NB4 (cell line): ENCODE results near the gene TIAM2.

ENCODE experiments used
- DNase-seq: peaks from one replicate; pipeline ENCODE4 v3.0.0; 2010; ENCODE audit warnings: low read depth
- H3K4me3 ChIP-seq: one replicate; pipeline ENCODE4 v1.5.1; 2011; ENCODE audit warnings: mild to moderate bottlenecking, low read depth, low read length, moderate library complexity
- MAX ChIP-seq: IDR thresholded peaks from 2 replicates; pipeline ENCODE4 v1.6.1; 2011; ENCODE audit warnings: low read depth, low read length
- MYC ChIP-seq: IDR thresholded peaks from 2 replicates; pipeline ENCODE4 v1.6.1; 2011; ENCODE audit warnings: low read depth, low read length
- POLR2A ChIP-seq: IDR thresholded peaks from 2 replicates; pipeline ENCODE4 v1.6.1; 2011; ENCODE audit warnings: mild to moderate bottlenecking; ENCODE audit not compliant: insufficient read length; ENCODE audit errors: extremely low read depth
- TF ChIP-seq, protein P1 (sequence below): IDR thresholded peaks from one replicate; pipeline ENCODE4 v1.5.1; 2012; ENCODE audit warnings: low read depth, low read length

Gene TIAM2

DNA sequence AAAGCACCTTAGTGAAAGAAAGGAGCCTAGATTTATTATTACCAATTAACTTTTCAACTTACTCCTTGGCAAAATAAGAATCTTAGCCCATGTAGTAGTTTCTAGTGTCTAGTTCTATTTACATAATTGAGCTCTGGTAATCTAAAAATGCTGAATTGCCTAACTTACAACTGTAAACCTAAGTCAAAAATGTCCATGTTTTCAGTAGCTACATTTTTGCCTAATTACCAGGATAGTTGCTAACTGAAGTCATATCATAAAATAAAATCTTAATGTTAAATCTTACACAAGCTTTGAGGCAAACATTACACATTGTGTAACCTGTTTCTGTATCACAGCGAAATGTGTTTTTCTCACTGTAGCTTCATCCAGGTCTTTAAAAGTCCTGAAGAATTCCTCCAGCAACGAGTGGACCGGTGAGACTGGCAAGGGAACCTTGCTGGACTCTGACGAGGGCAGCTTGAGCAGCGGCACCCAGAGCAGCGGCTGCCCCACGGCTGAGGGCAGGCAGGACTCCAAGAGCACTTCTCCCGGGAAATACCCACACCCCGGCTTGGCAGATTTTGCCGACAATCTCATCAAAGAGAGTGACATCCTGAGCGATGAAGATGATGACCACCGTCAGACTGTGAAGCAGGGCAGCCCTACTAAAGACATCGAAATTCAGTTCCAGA lies 261.1 kb downstream of the TIAM2 start:
- no peak overlapping the region for H3K4me3 ChIP-seq
- no peak for DNase-seq
- TF ChIP-seq POLR2A (no peak), MAX (no peak)
- TF ChIP-seq, protein P1, sequence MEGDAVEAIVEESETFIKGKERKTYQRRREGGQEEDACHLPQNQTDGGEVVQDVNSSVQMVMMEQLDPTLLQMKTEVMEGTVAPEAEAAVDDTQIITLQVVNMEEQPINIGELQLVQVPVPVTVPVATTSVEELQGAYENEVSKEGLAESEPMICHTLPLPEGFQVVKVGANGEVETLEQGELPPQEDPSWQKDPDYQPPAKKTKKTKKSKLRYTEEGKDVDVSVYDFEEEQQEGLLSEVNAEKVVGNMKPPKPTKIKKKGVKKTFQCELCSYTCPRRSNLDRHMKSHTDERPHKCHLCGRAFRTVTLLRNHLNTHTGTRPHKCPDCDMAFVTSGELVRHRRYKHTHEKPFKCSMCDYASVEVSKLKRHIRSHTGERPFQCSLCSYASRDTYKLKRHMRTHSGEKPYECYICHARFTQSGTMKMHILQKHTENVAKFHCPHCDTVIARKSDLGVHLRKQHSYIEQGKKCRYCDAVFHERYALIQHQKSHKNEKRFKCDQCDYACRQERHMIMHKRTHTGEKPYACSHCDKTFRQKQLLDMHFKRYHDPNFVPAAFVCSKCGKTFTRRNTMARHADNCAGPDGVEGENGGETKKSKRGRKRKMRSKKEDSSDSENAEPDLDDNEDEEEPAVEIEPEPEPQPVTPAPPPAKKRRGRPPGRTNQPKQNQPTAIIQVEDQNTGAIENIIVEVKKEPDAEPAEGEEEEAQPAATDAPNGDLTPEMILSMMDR, result no peak

GRCh38 chr6:155257796-155258195 lies 262.7 kb downstream of the TIAM2 start:
- no peak for TF ChIP-seq MYC
- TF ChIP-seq MAX, result no peak
- TF ChIP-seq POLR2A, result no peak
- TF ChIP-seq, protein P1, result no peak
- no peak for DNase-seq
- H3K4me3 ChIP-seq, result no peak overlapping the region

DNA sequence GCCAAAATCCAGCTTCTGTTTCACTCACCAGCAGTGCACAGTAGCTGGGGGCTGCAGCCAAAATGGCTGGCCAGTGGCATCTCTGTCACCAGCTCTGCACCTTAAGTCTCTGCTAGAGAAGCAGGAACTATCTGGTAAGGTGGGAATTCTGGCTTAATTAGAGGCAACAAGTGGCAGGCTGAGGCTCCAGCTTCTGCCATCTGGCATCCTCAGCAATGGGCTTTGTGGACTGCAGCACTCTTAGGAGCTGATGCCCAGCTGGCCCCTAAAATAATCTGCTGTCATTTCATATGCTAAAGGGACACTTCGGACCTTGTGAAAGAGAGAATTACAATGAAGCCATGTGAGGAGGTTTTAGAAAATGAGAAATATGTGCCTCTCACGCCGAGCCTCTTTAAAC lies 264.1 kb downstream of the TIAM2 start:
- no peak for TF ChIP-seq MYC
- TF ChIP-seq, protein P1, result no peak
- TF ChIP-seq MAX, result no peak
- no peak for TF ChIP-seq POLR2A
- DNase-seq, result no peak
- H3K4me3 ChIP-seq, result no peak overlapping the region

GRCh38 chr6:155259897-155260296 lies 264.8 kb downstream of the TIAM2 start:
- DNase-seq, result no peak
- TF ChIP-seq, protein P1, result no peak
- no peak for TF ChIP-seq MAX
- no peak for TF ChIP-seq MYC
- H3K4me3 ChIP-seq, result no peak overlapping the region

- no peak for DNase-seq
- no peak for TF ChIP-seq MAX
- TF ChIP-seq POLR2A, result no peak
- TF ChIP-seq MYC, result no peak
- TF ChIP-seq, protein P1, result no peak
- no peak overlapping the region for H3K4me3 ChIP-seq
Observed at GRCh38 chr6:155260686-155261085, 265.6 kb downstream of the TIAM2 start.
